ENCODE data around the gene NSFL1C. TPM values are rescaled to one million over a fixed set of nuclear protein-coding genes. Genes with fewer than 3 reads are reported as not detected.

NSFL1C gene
- total RNA-seq, 1 experiment from 2014 or later, result 76.1 TPM

DNA sequence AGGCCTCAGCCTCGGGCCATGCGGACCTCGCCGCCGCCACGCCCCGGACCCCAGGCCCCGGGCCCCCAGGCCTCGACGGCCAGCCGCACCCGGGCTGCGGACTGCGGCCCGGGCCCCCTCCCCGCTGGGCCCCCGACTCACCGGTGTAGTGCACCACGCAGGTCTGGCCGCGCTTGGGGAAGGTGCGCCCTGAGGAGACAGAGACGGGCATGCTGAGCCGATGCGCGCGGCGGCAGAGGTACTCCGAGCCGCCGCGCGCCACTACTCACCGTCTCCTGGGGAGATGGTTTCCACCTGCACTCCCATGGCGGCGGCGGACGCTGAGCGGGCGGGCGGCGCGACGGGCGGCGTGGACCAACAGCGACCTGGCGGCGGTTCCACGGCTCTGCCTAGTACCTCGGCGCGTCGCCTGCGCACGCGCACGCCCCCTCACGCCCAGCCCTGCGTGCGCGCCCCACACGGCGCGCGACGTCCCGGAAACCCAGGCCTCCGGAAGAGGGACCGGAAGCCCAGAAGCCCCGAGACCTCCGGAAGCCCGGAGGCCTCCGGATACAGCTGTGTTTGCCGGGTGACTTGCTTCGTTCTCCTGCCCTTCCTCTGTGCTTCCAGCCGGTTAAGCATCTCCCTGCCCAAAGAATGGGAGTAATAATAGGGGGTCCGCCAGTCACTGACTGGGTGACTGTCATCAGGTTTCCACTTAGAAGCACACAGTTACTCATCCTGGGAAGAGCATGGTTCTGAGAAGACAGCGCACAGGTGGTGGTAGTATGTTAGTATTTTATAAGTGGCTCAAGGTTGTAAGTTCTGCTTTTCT is 73.7 kb downstream of the NSFL1C start, which contains the start of gene FKBP1A:
TSS of gene FKBP1A (minus strand) at position 362 of the 814 bp plus-strand sequence. CDS start at position 306, 56 bp downstream.
- intact Hi-C loops (cut with micrococcal nuclease), result loop anchor here (1.0 to 5.0 kb wide), 4 partner anchors 44 to 110 kb away; partner anchors contain the start of gene NSFL1C
- BruUV-seq (replicated peaks), result no TSS peak
- POLR2A ChIA-PET, result interaction anchor here (0.7 to 5.8 kb wide), 18 partner anchors 9 to 156 kb away, joined by 3 to 184 read pairs (median 3); partner anchors contain the start of genes NSFL1C and SDCBP2
- peak within 1 kb of the TSS; percentile 91 for H3K27ac Mint-ChIP-seq (ENCODE audit: low read depth, unreplicated experiment)
- peaks cover 7% of the 10 kb centered on the region for H3K36me3 Mint-ChIP-seq (ENCODE audit: insufficient read depth, unreplicated experiment)
- CTCF ChIA-PET, result interaction anchor here (0.7 to 4.2 kb wide), 8 partner anchors 11 to 118 kb away, joined by 3 to 31 read pairs (median 4); no protein-coding TSS in a partner anchor
- peak; percentile 90 for DNase-seq (ENCODE audit: unreplicated experiment)
- peaks cover 31% of the 10 kb centered on the region for H3K4me1 Mint-ChIP-seq (ENCODE audit: insufficient read depth, unreplicated experiment)
- H3K4me3 Mint-ChIP-seq (ENCODE audit: unreplicated experiment), result peak within 1 kb of the TSS; percentile 83
- no peak for TF ChIP-seq CTCF (IDR thresholded peaks at IDR 0.05; ENCODE audit: unreplicated experiment)
- no peaks in the 10 kb centered on the region for H3K9me3 Mint-ChIP-seq (ENCODE audit: unreplicated experiment)
- H3K27me3 Mint-ChIP-seq (ENCODE audit: insufficient read depth, unreplicated experiment), result no peaks in the 10 kb centered on the region

DNA sequence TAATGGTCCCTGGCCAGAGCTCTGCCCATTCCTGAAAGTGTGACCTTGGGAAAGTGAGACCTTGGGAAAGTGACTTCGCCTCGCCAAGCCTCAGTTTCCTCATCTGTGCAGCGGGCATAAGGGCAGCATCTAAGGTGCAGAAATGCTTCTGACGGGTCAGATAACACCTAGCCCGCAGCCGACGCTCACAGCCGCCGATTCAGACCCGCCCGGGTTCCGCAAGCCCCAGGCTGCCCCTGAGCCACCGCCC is 74.3 kb downstream of the NSFL1C start:
- POLR2A ChIA-PET, result interaction anchor here (0.7 to 5.8 kb wide), 18 partner anchors 10 to 327 kb away, joined by 3 to 184 read pairs (median 4); partner anchors contain the start of genes NSFL1C and SDCBP2
- no peak for DNase-seq (ENCODE audit: unreplicated experiment)
- H3K9me3 Mint-ChIP-seq (ENCODE audit: unreplicated experiment), result no peaks in the 10 kb centered on the region
- H3K4me3 Mint-ChIP-seq (ENCODE audit: unreplicated experiment), result peak overlapping the region; percentile 83
- no peaks in the 10 kb centered on the region for H3K27me3 Mint-ChIP-seq (ENCODE audit: insufficient read depth, unreplicated experiment)
- H3K27ac Mint-ChIP-seq (ENCODE audit: low read depth, unreplicated experiment), result peak overlapping the region; percentile 91
- CTCF ChIA-PET, result interaction anchor here (0.7 to 4.2 kb wide), 14 partner anchors 11 to 112 kb away, joined by 3 to 31 read pairs (median 4); no protein-coding TSS in a partner anchor
- TF ChIP-seq CTCF (IDR thresholded peaks at IDR 0.05; ENCODE audit: unreplicated experiment), result no peak
- peaks cover 9% of the 10 kb centered on the region for H3K36me3 Mint-ChIP-seq (ENCODE audit: insufficient read depth, unreplicated experiment)
- intact Hi-C loops (cut with micrococcal nuclease), result loop anchor here (2.0 to 5.0 kb wide), 3 partner anchors 45 to 110 kb away; no protein-coding TSS in a partner anchor
- no TSS peak for BruUV-seq (replicated peaks)
- peaks cover 31% of the 10 kb centered on the region for H3K4me1 Mint-ChIP-seq (ENCODE audit: insufficient read depth, unreplicated experiment)

Other genes with a start within 250 kb of the NSFL1C start
- not detected in 2 replicates for gene RAD21L1, start 240.8 kb downstream of the NSFL1C start, total RNA-seq (2022)
- gene SNPH, start 200.6 kb downstream of the NSFL1C start, total RNA-seq (2022), result 2.2 and 2.6 TPM in 2 replicates
- 8.3 and 11.8 TPM in 2 replicates for gene SDCBP2, start 137.7 kb downstream of the NSFL1C start, total RNA-seq (2022)
- gene FKBP1A, start 73.8 kb downstream of the NSFL1C start, total RNA-seq (2022), result 209 and 217 TPM in 2 replicates
- 1.3 and 1.8 TPM in 2 replicates for gene SIRPB2, start 24.6 kb upstream of the NSFL1C start, total RNA-seq (2022)
- gene SIRPD, start 90.9 kb upstream of the NSFL1C start, total RNA-seq (2022), result not detected in 2 replicates
- gene SIRPB1, start 153.2 kb upstream of the NSFL1C start, total RNA-seq (2022), result 1.4 and 2.4 TPM in 2 replicates
- not detected in 2 replicates for gene SIRPG, start 190.9 kb upstream of the NSFL1C start, total RNA-seq (2022)

All from MCF 10A (cell line).